Lung (tissue), 12 donors: ENCODE measurements around the gene NSMCE4A. TPM values are rescaled to one million over a fixed set of nuclear protein-coding genes. Genes with fewer than 3 reads are reported as not detected.
A peak's percentile ranks its signal among the peaks of the same experiment; 100 is the strongest.
"Not testable (repeated sequence)": the region's sequence is repeated elsewhere in the genome, so short reads cannot be mapped to it uniquely, and the experiment has no call there.

Source experiments
- ATAC-seq: fragments of 200-7000 bp; cut with Tn5 transposase; one replicate; pipeline ENCODE4 v1.9.1; 2020; ENCODE audit warnings: moderate number of reproducible peaks; ENCODE audit not compliant: insufficient read depth, low FRiP score
- DNase-seq, 3 donors: peaks; one replicate each; pipeline ENCODE4 v3.0.0-alpha.2; 2013 to 2017
- H3K27ac ChIP-seq, 2 donors: one replicate each; pipeline ENCODE4 v1.5.1; 2013; ENCODE audit warnings: mild to moderate bottlenecking in 2 of 2, moderate library complexity in 2 of 2, control low read depth in 1 of 2, inconsistent platforms in 1 of 2, low read depth in 1 of 2, low read length in 1 of 2
- H3K27me3 ChIP-seq, 3 donors: one replicate each; pipeline ENCODE4 v1.5.1; 2013; ENCODE audit warnings: low read length in 2 of 3; ENCODE audit not compliant: control insufficient read depth in 3 of 3, insufficient read depth in 3 of 3
- H3K36me3 ChIP-seq, 4 donors: one replicate each; pipeline ENCODE4 v1.5.1; 2013; ENCODE audit warnings: low read length in 4 of 4, mild to moderate bottlenecking in 1 of 4, moderate library complexity in 1 of 4; ENCODE audit not compliant: control insufficient read depth in 4 of 4, insufficient read depth in 4 of 4
- H3K4me1 ChIP-seq, 5 donors: one replicate each; pipeline ENCODE4 v1.5.1; 2013; ENCODE audit warnings: low read length in 5 of 5, mild to moderate bottlenecking in 2 of 5, moderate library complexity in 1 of 5; ENCODE audit not compliant: control insufficient read depth in 5 of 5, insufficient read depth in 5 of 5
- H3K4me3 ChIP-seq: one replicate; pipeline ENCODE4 v1.5.1; 2013; ENCODE audit warnings: mild to moderate bottlenecking, control low read depth, moderate library complexity
- H3K9ac ChIP-seq, 2 donors: one replicate each; pipeline ENCODE4 v1.5.1; 2013; ENCODE audit warnings: low read length in 2 of 2, control low read depth in 1 of 2; ENCODE audit not compliant: insufficient read depth in 1 of 2
- H3K9me3 ChIP-seq, 4 donors: one replicate each; pipeline ENCODE4 v1.5.1; 2013; ENCODE audit warnings: low read length in 3 of 4, mild to moderate bottlenecking in 1 of 4, moderate library complexity in 1 of 4; ENCODE audit not compliant: control insufficient read depth in 4 of 4, insufficient read depth in 3 of 4
- WGBS, 2 donors: extraction: QIAGEN DNeasy Blood & Tissue Kit; methylation state at CpG; one replicate each; pipeline ENCODE4 v1.1.7; 2013; 5-methylcytosine and 5-hydroxymethylcytosine counted together
- polyA plus RNA-seq, 2 donors: library from polyadenylated mRNA; stranded (reverse); fragments of 200-250 nt; gene quantifications; one replicate each; pipeline ENCODE4 v1.2.1, GENCODE V29; 2013
- total RNA-seq, 2 donors: library from RNA; depleted of rRNA in 1 of 2; stranded (reverse); fragments of >200 nt in 1 of 2; gene quantifications; one replicate each; pipeline ENCODE4 v1.2.1, GENCODE V29; 2014 to 2021
- TF ChIP-seq, protein P1 (sequence below): IDR thresholded peaks from 2 replicates; pipeline ENCODE4 v1.5.1; 2012; ENCODE audit warnings: mild to moderate bottlenecking; ENCODE audit errors: control extremely low read depth, extremely low read depth
- donor health status: control.
- donor health status: control.
- donor health status: Bipolar disorder and iron deficiency.
- donor health status: healthy.
- donor health status: DM: yes; HTN: yes; CAD: no.

Gene NSMCE4A
- total and polyA plus RNA-seq, 4 donors = 28.4 to 88.7 (median 65.5) TPM

- H3K4me3 ChIP-seq = peak overlapping the region; percentile 70
- peaks cover 6 to 12% (median 6%) of the 10 kb centered on the region in 5 donors for H3K4me1 ChIP-seq
- peaks cover 0 to 6% (median 5%) of the 10 kb centered on the region in 4 donors for H3K36me3 ChIP-seq
- no peaks in the 10 kb centered on the region for H3K9me3 ChIP-seq
- peak overlapping the region in 1 of 2 donors; percentile 69 for H3K9ac ChIP-seq
- ATAC-seq = no peak
- TF ChIP-seq, protein P1, sequence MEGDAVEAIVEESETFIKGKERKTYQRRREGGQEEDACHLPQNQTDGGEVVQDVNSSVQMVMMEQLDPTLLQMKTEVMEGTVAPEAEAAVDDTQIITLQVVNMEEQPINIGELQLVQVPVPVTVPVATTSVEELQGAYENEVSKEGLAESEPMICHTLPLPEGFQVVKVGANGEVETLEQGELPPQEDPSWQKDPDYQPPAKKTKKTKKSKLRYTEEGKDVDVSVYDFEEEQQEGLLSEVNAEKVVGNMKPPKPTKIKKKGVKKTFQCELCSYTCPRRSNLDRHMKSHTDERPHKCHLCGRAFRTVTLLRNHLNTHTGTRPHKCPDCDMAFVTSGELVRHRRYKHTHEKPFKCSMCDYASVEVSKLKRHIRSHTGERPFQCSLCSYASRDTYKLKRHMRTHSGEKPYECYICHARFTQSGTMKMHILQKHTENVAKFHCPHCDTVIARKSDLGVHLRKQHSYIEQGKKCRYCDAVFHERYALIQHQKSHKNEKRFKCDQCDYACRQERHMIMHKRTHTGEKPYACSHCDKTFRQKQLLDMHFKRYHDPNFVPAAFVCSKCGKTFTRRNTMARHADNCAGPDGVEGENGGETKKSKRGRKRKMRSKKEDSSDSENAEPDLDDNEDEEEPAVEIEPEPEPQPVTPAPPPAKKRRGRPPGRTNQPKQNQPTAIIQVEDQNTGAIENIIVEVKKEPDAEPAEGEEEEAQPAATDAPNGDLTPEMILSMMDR = no peak
- H3K27me3 ChIP-seq = no peaks in the 10 kb centered on the region
- H3K27ac ChIP-seq = peak overlapping the region; percentile 92 to 99
- WGBS, 2 donors = 35 to 40% methylated on average over 21 of the region's 21 CpGs
- no peak for DNase-seq
Observed at GRCh38 chr10:121975295-121976086, 474 bp upstream of the NSMCE4A start.

DNA sequence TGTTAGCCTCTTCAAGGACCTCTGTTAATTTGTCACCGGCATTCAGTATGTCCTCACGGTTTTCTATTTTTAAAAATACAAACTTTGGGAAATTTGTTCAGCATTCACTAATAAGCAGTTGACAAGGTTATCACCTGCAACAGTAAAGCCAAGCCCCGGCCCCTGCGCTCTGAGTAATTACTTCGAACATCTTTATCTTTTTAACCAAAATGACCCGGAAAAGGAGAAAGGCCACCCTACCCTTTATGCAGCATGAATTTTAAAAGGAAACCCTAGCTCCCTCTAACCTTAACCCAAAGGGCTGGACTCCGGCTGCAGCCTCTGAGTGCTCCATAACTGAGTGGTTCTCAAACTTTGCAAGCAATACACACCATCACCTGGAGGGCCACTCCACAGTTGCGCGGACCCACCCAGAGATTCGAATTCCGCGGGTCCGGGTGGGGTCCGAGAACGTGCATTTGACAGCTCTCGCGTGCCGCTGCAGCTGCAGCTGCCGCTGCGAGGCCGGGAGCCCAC is 940 bp downstream of the NSMCE4A start:
- WGBS, 2 donors = 10 to 13% methylated on average over 21 of the region's 21 CpGs
- TF ChIP-seq, protein P1 = no peak
- no peaks in the 10 kb centered on the region for H3K27me3 ChIP-seq
- DNase-seq (no peak), ATAC-seq (no peak)
- peaks cover 6 to 12% (median 6%) of the 10 kb centered on the region in 5 donors for H3K4me1 ChIP-seq
- peaks cover 2 to 10% (median 8%) of the 10 kb centered on the region in 4 donors for H3K36me3 ChIP-seq
- peak overlapping the region; percentile 70 for H3K4me3 ChIP-seq
- no peaks in the 10 kb centered on the region for H3K9me3 ChIP-seq
- H3K27ac ChIP-seq = peak overlapping the region; percentile 92 to 99
- peak overlapping the region; percentile 55 to 61 for H3K9ac ChIP-seq

DNA sequence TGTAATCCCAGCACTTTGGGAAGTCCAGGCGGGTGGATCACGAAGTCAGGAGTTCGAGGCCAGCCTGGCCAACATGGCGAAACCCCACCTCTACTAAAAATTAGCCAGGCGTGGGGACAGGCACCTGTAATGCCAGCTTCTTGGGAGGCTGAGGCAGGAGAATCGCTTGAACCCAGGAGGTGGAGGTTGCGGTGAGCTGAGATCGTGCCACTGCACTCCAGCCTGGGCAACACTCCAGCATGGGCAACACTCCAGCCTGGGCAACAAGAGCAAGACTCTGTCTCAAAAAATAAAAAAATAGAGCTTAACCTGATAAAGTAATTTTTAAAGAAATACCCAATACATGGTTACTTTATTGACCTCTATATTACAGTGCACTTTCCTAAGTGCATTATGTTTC is 5.9 kb downstream of the NSMCE4A start:
- H3K27me3 ChIP-seq, ATAC-seq, DNase-seq, H3K27ac ChIP-seq, H3K9me3 ChIP-seq, H3K4me3 ChIP-seq, H3K9ac ChIP-seq: not testable (repeated sequence)
- 79 to 95% methylated on average over 8 of the region's 8 CpGs for WGBS, 2 donors
- peaks cover 3 to 11% (median 6%) of the 10 kb centered on the region in 5 donors for H3K4me1 ChIP-seq
- H3K36me3 ChIP-seq = peaks cover 26 to 34% (median 30%) of the 10 kb centered on the region in 4 donors

DNA sequence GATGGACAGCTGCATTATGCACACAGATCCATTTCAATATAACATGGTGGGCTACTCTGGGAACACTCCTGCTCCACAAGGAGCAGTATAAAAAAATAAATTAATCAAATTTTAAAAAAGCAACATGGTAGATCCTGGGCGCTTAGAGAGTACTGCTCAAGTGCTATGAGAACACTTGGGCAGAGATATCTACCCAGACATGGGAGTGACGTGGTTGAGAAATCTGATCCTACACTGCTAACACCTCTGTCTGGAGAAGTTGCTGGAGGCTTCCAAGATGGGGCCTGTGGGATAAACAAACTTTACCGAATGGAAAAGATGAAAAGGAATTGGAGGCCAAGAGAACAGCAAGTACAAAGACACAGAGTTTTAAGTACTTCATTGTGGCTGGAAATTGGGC is 9.0 kb downstream of the NSMCE4A start:
- ATAC-seq (no peak), DNase-seq (no peak)
- H3K9me3 ChIP-seq = no peaks in the 10 kb centered on the region
- H3K4me1 ChIP-seq = no peaks in the 10 kb centered on the region
- peaks cover 21 to 39% (median 29%) of the 10 kb centered on the region in 4 donors for H3K36me3 ChIP-seq
- H3K27ac ChIP-seq = no peak overlapping the region
- H3K4me3 ChIP-seq = no peak overlapping the region
- no peak overlapping the region for H3K9ac ChIP-seq
- WGBS, 2 donors = 90% methylated on average over 3 of the region's 3 CpGs
- H3K27me3 ChIP-seq = no peaks in the 10 kb centered on the region
- TF ChIP-seq, protein P1 = no peak
